HG02798 (cell line): ENCODE measurements around the gene DCAF7.

Source experiments
- ATAC-seq: cut with Tn5 transposase; IDR thresholded peaks from one replicate; pipeline ENCODE4 v1.9.1; 2021; ENCODE audit warnings: mild to moderate bottlenecking; ENCODE audit not compliant: unreplicated experiment, poor library complexity

The DCAF7 gene

GRCh38 chr17:63542942-63543821 lies 7.1 kb upstream of the DCAF7 start:
- no peak for ATAC-seq

- ATAC-seq = no peak
These were observed 6.4 kb upstream of the DCAF7 start for GRCh38 chr17:63543822-63544420.

GRCh38 chr17:63544467-63545301 lies 5.6 kb upstream of the DCAF7 start:
- no peak for ATAC-seq

- ATAC-seq = no peak
These were observed 3.8 kb upstream of the DCAF7 start for GRCh38 chr17:63546308-63547082.

- no peak for ATAC-seq
These were observed 3.2 kb upstream of the DCAF7 start for GRCh38 chr17:63547083-63547523.

GRCh38 chr17:63549289-63549945 lies 860 bp upstream of the DCAF7 start:
- ATAC-seq = peak; percentile 21

- peak; percentile 0 for ATAC-seq
These were observed 751 bp downstream of the DCAF7 start for GRCh38 chr17:63550817-63551639.

- ATAC-seq = no peak
These were observed 1.9 kb downstream of the DCAF7 start for GRCh38 chr17:63552211-63552610.

GRCh38 chr17:63555500-63556156 lies 5.4 kb downstream of the DCAF7 start:
- ATAC-seq = no peak

GRCh38 chr17:63557416-63557815 lies 7.1 kb downstream of the DCAF7 start:
- ATAC-seq = no peak

- ATAC-seq = no peak
These were observed 8.2 kb downstream of the DCAF7 start for GRCh38 chr17:63558441-63558840.

GRCh38 chr17:63561819-63562218 lies 11.5 kb downstream of the DCAF7 start:
- ATAC-seq = no peak

GRCh38 chr17:63563339-63563738 lies 13.1 kb downstream of the DCAF7 start:
- ATAC-seq = no peak

GRCh38 chr17:63564562-63564961 lies 14.3 kb downstream of the DCAF7 start:
- no peak for ATAC-seq

GRCh38 chr17:63567229-63567628 lies 17.0 kb downstream of the DCAF7 start:
- ATAC-seq = no peak

- ATAC-seq = no peak
These were observed 18.3 kb downstream of the DCAF7 start for GRCh38 chr17:63568563-63568962.

- ATAC-seq = no peak
These were observed 21.5 kb downstream of the DCAF7 start for GRCh38 chr17:63571632-63572310.

GRCh38 chr17:63573634-63574033 lies 23.4 kb downstream of the DCAF7 start:
- no peak for ATAC-seq
